Measurements from ENCODE around the gene SNX8. TPM values are rescaled to one million over a fixed set of nuclear protein-coding genes. Genes with fewer than 3 reads are reported as not detected.

SNX8 gene
- total and polyA plus RNA-seq, 2 of the 8 experiments (the other 6 are each of a cell fraction or from before 2014, with no cell fraction given) = 46.2 to 70.8 TPM

DNA sequence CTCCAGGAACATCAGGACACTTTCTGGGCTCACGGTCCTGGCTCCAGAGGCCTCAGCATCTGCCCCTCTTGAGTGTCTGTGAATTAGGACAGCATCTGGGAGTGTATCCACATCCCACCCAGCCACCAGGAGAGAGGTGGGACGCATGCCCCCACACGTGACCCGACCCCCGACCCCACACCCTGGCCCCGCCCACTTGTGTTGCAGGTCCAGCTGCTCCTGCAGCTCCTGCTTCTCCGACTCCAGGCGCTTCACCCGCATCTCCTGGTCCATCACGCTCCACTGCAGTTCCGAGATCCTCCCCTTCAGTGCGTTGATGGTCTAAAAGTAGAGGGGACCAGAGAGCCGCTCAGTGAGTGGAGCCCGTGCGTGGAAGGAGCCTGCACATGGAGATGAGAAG lies 95.1 kb downstream of the SNX8 start:
- H3K79me1 ChIP-seq (ENCODE audit: low read depth, low read length) = peaks cover 11% of the 10 kb centered on the region
- H3K14ac ChIP-seq (ENCODE audit: insufficient read length) = no peak overlapping the region
- no peak overlapping the region for H4K5ac ChIP-seq (ENCODE audit: insufficient read length, low read depth, low read length)
- no peak for FAIRE-seq
- no peak overlapping the region for H3K4ac ChIP-seq (replicated peaks; ENCODE audit: insufficient read length, low read depth, low read length)
- no peak overlapping the region for H3K23ac ChIP-seq (ENCODE audit: insufficient read length)
- peaks cover 19 to 55% (median 39%) of the 10 kb centered on the region in 4 experiments; a peak in 7 of 8 replicates for H3K36me3 ChIP-seq (ENCODE audit: control insufficient read depth in 2 of 4, insufficient read depth in 4 of 4, low read length in 3 of 4)
- H2AFZ ChIP-seq (ENCODE audit: low read length) = no peak overlapping the region
- H3K4me3 ChIP-seq (ENCODE audit: extremely low read depth in 1 of 4, insufficient read depth in 2 of 4, low read depth in 3 of 4, low read length in 4 of 4) = no peak overlapping the region
- H3K4me2 ChIP-seq (ENCODE audit: insufficient read depth in 1 of 2, low read depth in 2 of 2, low read length in 2 of 2) = no peak overlapping the region
- H2BK15ac ChIP-seq (ENCODE audit: low read length) = no peak overlapping the region
- no peak overlapping the region for H2BK120ac ChIP-seq (replicated peaks; ENCODE audit: low read depth, low read length)
- no peaks in the 10 kb centered on the region for H3K23me2 ChIP-seq (ENCODE audit: low read depth, low read length)
- H3K56ac ChIP-seq (replicated peaks; ENCODE audit: insufficient read length, low read depth, low read length) = no peak overlapping the region
- H3K79me2 ChIP-seq (ENCODE audit: control insufficient read depth in 1 of 2, insufficient read depth in 2 of 2, low read length in 2 of 2) = peaks cover 0 to 10% of the 10 kb centered on the region in 2 experiments; a peak in 3 of 4 replicates
- H3K27me3 ChIP-seq (replicated peaks in 1 of 4; ENCODE audit: control insufficient read depth in 3 of 4, extremely low read depth in 1 of 4, insufficient read depth in 3 of 4, low read length in 3 of 4) = no peaks in the 10 kb centered on the region
- H3K4me1 ChIP-seq (replicated peaks in 1 of 4; ENCODE audit: control insufficient read depth in 3 of 4, insufficient read depth in 4 of 4, low read length in 3 of 4) = no peaks in the 10 kb centered on the region
- H4K8ac ChIP-seq (ENCODE audit: extremely low read depth, insufficient read depth, low read length) = no peak overlapping the region
- H2BK20ac ChIP-seq (ENCODE audit: low read length) = no peak overlapping the region
- ChIA-PET CTCF (ENCODE audit: partially characterized antibody) (no interaction called here), POLR2A (ENCODE audit: partially characterized antibody) (interaction anchor here (1.6 kb wide), 1 partner anchor 16 kb away, joined by 3 read pairs; no protein-coding TSS in a partner anchor)
- no peak overlapping the region for H4K91ac ChIP-seq (replicated peaks; ENCODE audit: insufficient read length, low read length)
- 90% methylated on average over 15 of the region's 15 CpGs; no CpG with 5 or more reads in 1 of the 2 experiments for WGBS, 2 experiments (ENCODE audit: extremely low coverage in 1 of 2, insufficient coverage in 1 of 2, insufficient read length in 1 of 2, insufficient replicate concordance in 2 of 2, low coverage in 1 of 2, low lambda C conversion rate in 2 of 2, missing lambda C conversion rate in 1 of 2)
- H3K9me3 ChIP-seq (ENCODE audit: insufficient read depth in 2 of 2, low read depth in 1 of 2, low read length in 1 of 2) = no peaks in the 10 kb centered on the region
- no peak overlapping the region for H3K9ac ChIP-seq (replicated peaks in 1 of 4; ENCODE audit: extremely low read depth in 1 of 4, low read depth in 3 of 4, low read length in 3 of 4)
- H2BK5ac ChIP-seq (ENCODE audit: low read depth, low read length) = no peak overlapping the region
- no peak for DNase-seq (ENCODE audit: low read depth in 1 of 2, low spot score in 2 of 2)
- H2BK12ac ChIP-seq (ENCODE audit: low read depth, low read length) = no peak overlapping the region
- H2AK5ac ChIP-seq (ENCODE audit: low read depth, low read length) = no peak overlapping the region
- H3K18ac ChIP-seq (ENCODE audit: extremely low read depth, low read length) = no peak overlapping the region
- H3K27ac ChIP-seq (ENCODE audit: low read depth, low read length) = no peak overlapping the region
- H4K20me1 ChIP-seq (replicated peaks in 1 of 2; ENCODE audit: control insufficient read depth in 1 of 2, insufficient read depth in 2 of 2, low read length in 2 of 2) = peaks cover 4 to 24% of the 10 kb centered on the region in 2 experiments
- TF ChIP-seq KDM5A (IDR thresholded peaks at IDR 0.05; ENCODE audit: low read length) (no peak), TAF1 (IDR thresholded peaks at IDR 0.05; ENCODE audit: low read depth, low read length) (no peak), YY1 (IDR thresholded peaks at IDR 0.05; ENCODE audit: low read depth, low read length) (no peak), EZH2 (IDR thresholded peaks at IDR 0.05; ENCODE audit: low read depth, low read length, severe bottlenecking) (no peak), SAP30 (IDR thresholded peaks at IDR 0.05; ENCODE audit: insufficient read depth, insufficient replicate concordance, low read length) (no peak), GTF2F1 (IDR thresholded peaks at IDR 0.05; ENCODE audit: borderline replicate concordance, low read depth, low read length) (no peak), TEAD4 (IDR thresholded peaks at IDR 0.05; ENCODE audit: low read depth, low read length) (no peak), KDM4A (IDR thresholded peaks at IDR 0.05; ENCODE audit: low read depth, low read length, severe bottlenecking) (no peak)
- TF ChIP-seq, protein P1, sequence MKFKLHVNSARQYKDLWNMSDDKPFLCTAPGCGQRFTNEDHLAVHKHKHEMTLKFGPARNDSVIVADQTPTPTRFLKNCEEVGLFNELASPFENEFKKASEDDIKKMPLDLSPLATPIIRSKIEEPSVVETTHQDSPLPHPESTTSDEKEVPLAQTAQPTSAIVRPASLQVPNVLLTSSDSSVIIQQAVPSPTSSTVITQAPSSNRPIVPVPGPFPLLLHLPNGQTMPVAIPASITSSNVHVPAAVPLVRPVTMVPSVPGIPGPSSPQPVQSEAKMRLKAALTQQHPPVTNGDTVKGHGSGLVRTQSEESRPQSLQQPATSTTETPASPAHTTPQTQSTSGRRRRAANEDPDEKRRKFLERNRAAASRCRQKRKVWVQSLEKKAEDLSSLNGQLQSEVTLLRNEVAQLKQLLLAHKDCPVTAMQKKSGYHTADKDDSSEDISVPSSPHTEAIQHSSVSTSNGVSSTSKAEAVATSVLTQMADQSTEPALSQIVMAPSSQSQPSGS (IDR thresholded peaks at IDR 0.05; ENCODE audit: low read length) = no peak
- TF ChIP-seq, protein P2, sequence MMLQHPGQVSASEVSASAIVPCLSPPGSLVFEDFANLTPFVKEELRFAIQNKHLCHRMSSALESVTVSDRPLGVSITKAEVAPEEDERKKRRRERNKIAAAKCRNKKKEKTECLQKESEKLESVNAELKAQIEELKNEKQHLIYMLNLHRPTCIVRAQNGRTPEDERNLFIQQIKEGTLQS (IDR thresholded peaks at IDR 0.05; ENCODE audit: insufficient read depth, low read depth, low read length) = no peak
